Measurements from ENCODE around the gene POU2AF3.

DNA sequence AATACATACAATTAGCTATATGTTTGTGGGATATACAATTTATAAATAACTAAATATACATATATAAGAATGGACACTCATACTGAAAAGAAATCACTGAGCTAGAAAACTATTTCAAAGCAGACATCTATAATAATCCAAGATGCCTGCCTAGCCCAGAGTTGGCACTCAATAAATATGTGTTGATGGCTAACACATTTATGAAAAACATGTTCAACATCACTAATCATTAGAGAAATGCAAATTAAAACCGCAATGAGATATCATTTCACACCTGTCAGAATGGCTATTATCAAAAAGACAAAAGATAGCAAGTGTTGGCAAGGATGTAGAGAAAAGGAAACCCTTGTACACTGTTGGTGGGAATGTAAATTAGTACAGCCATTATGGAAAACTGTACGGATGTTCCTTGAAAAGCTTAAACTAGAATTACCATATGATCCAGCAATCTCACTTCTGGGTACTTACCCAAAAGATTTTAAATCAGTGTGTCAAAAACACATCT, 50.9 kb downstream of the POU2AF3 start:
- TF ChIP-seq, protein P1, sequence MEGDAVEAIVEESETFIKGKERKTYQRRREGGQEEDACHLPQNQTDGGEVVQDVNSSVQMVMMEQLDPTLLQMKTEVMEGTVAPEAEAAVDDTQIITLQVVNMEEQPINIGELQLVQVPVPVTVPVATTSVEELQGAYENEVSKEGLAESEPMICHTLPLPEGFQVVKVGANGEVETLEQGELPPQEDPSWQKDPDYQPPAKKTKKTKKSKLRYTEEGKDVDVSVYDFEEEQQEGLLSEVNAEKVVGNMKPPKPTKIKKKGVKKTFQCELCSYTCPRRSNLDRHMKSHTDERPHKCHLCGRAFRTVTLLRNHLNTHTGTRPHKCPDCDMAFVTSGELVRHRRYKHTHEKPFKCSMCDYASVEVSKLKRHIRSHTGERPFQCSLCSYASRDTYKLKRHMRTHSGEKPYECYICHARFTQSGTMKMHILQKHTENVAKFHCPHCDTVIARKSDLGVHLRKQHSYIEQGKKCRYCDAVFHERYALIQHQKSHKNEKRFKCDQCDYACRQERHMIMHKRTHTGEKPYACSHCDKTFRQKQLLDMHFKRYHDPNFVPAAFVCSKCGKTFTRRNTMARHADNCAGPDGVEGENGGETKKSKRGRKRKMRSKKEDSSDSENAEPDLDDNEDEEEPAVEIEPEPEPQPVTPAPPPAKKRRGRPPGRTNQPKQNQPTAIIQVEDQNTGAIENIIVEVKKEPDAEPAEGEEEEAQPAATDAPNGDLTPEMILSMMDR (IDR thresholded peaks at IDR 0.05): no peak
- no peak for TF ChIP-seq EZH2 (IDR thresholded peaks at IDR 0.05; ENCODE audit: borderline replicate concordance, insufficient read depth, low read depth, low read length, poor library complexity, severe bottlenecking)
